HG02798 (cell line): ENCODE results near the gene TTC34.
"Not testable (repeated sequence)": the region's sequence is repeated elsewhere in the genome, so short reads cannot be mapped to it uniquely, and the experiment has no call there.

ENCODE experiments used
- ATAC-seq: cut with Tn5 transposase; IDR thresholded peaks from one replicate; pipeline ENCODE4 v1.9.1; 2021; ENCODE audit warnings: mild to moderate bottlenecking; ENCODE audit not compliant: unreplicated experiment, poor library complexity

TTC34 gene

GRCh38 chr1:2686091-2686863 is 115.2 kb downstream of the TTC34 start:
- not testable (repeated sequence) for ATAC-seq

GRCh38 chr1:2685671-2686070 is 115.8 kb downstream of the TTC34 start:
- ATAC-seq: not testable (repeated sequence)

GRCh38 chr1:2684878-2685277 is 116.6 kb downstream of the TTC34 start:
- ATAC-seq: not testable (repeated sequence)

- ATAC-seq: not testable (repeated sequence)
Observed at GRCh38 chr1:2684000-2684399, 117.5 kb downstream of the TTC34 start.

- not testable (repeated sequence) for ATAC-seq
Observed at GRCh38 chr1:2683321-2683741, 118.2 kb downstream of the TTC34 start.

- not testable (repeated sequence) for ATAC-seq
Observed at GRCh38 chr1:2682879-2683278, 118.6 kb downstream of the TTC34 start.

GRCh38 chr1:2676726-2677125 is 124.8 kb downstream of the TTC34 start:
- ATAC-seq: not testable (repeated sequence)

GRCh38 chr1:2671656-2672055 is 129.8 kb downstream of the TTC34 start:
- ATAC-seq: not testable (repeated sequence)

GRCh38 chr1:2659806-2660205 is 141.7 kb downstream of the TTC34 start:
- ATAC-seq: not testable (repeated sequence)

GRCh38 chr1:2657909-2658308 is 143.6 kb downstream of the TTC34 start:
- not testable (repeated sequence) for ATAC-seq

- ATAC-seq: not testable (repeated sequence)
Observed at GRCh38 chr1:2657124-2657523, 144.4 kb downstream of the TTC34 start.

- ATAC-seq: not testable (repeated sequence)
Observed at GRCh38 chr1:2655598-2656434, 145.7 kb downstream of the TTC34 start.

GRCh38 chr1:2654443-2654948 is 147.0 kb downstream of the TTC34 start:
- not testable (repeated sequence) for ATAC-seq

- not testable (repeated sequence) for ATAC-seq
Observed at GRCh38 chr1:2653741-2654442, 147.6 kb downstream of the TTC34 start.

GRCh38 chr1:2652926-2653571 is 148.4 kb downstream of the TTC34 start:
- ATAC-seq: not testable (repeated sequence)

- ATAC-seq: not testable (repeated sequence)
Observed at GRCh38 chr1:2652152-2652925, 149.2 kb downstream of the TTC34 start.

GRCh38 chr1:2650967-2651645 is 150.4 kb downstream of the TTC34 start:
- ATAC-seq: no peak

- ATAC-seq: no peak
Observed at GRCh38 chr1:2646837-2647236, 154.7 kb downstream of the TTC34 start.

GRCh38 chr1:2645776-2646175 is 155.7 kb downstream of the TTC34 start:
- no peak for ATAC-seq
